ENCODE measurements around the gene S100A8.

S100A8 gene

DNA sequence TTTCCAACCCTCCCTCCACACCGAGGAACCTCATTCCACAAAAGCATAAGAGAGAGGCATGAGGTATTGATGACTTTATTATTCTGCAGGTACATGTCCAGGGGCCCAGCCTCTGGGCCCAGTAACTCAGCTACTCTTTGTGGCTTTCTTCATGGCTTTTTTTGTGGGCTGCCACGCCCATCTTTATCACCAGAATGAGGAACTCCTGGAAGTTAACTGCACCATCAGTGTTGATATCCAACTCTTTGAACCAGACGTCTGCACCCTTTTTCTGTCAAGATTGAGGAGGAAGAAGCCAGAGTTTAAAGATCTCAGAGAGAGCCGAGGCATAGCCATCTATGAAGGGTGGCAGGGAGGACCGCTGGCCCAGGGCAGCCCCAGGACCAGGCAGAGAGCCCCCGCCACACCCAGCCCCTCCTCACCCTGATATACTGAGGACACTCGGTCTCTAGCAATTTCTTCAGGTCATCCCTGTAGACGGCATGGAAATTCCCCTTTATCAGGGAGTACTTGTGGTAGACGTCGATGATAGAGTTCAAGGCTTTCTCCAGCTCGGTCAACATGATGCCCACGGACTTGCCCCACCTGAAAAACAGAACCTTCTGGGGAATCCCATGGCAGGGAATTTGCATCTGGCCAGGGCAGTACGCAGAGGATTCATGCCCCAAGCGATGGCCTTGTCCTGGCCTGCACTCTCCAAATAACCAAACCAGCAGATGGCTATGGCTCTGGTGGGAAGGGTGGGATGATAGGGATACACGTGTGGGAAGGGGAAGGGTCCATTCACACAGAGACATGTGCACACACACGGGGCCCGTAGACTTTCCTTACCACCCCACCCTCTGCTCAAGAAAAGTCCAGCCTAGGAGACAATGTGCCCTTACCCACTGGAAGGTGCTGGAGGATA, 647 bp downstream of the S100A8 start:
- DNase-seq = no peak

DNA sequence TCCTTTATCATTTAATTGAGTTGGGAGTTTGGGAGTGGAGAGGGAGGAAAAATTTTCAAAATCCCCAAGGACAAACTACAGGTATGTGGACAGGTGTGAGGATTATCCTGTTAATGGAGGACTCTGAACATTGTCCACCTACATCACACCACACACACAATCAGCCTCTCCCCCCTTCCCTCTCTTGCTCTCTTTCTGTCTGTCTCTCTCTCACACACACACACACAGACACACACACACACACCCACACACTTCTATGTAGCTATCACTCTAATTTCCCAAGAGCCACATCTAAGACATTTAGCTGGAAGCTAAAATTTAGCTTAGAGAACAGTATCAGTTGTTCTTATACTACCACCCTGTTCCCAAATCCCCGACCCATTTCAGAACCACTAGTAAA, 1.5 kb downstream of the S100A8 start:
- DNase-seq = no peak

DNA sequence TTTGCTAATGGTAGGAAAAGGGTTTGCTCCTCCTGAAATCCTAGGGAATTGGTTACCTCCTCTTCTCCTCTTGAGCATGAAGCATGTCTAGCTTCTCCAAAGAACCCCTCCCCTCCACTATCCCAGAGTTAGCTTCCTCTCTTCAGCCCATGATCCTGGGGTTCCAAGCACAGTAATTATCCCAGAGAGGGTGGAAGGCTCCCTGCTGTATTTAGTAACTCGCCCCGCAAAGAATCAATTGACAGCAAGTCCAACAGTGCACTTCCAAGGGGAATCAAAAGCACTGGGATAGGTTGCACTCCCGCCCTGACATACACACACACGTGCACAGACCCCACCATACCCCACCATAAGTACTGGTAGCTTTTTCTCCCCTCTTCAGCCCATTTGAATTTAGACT, 3.1 kb downstream of the S100A8 start:
- no peak for DNase-seq

DNA sequence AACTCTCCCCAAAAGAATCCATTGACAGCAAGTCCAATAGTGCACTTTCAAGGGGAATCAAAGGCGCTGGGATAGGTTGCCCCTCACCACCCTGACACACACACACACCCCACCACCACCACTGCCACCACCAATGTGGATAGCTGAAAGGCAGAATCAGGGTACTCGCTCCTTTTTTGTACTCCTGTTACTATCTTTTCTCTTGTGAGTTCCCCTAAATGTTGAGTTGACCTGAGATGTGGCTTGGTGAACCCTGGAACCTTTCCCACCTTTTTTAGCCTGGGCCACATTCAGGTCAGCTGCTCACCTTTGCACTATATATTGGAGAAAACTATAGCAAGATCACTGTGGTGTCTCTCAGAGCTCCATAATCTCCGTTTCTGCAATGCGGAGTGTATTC, 3.9 kb downstream of the S100A8 start:
- no peak for DNase-seq

DNA sequence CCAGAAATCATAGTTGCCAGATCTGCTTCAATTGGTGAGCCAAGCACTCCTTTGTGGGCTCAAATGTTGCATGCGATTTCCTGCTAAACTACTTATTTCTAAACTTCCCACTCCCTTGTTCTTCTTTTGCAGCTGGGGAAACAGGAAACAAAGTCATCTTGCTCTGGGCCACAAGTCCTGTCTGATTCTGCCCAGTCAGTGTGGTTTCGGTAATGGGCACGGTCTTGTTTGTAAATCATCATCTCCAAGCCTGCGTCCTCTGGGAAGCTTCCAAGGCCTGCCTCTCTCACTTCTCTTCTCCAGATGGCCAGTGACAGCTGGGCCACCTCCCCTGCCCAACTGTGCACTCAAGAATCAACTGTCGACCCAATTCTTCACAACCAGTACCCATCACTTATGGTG, 4.4 kb downstream of the S100A8 start:
- DNase-seq = no peak

DNA sequence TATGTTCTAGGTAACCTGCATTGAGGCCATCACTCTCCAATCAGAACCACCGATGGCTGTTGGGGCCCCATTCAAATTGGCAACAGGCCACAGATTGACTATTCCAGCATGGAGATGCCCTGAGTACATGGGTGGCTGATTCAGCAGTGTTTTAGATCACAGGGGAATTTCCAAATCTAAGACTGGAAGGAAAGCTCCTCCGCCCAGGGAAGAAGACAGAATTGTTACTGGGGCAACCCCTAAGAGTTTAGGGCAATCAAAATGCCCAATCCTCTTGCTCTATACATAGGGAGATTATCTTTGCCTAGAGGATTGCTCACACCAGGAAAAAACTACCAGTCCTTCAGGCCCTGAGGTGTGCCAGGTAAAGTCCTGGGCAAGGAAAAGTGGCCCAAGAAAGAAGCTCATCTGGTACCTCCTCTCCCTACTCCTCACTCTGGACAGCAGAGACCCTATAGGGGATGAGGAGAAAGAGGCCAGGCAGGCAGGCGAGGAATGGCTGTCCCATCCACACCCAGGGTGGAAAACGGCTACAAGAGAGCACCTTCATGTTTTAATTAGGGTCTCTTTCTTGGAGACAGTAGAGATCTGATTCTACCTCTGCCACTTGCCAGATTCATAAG, 5.8 kb downstream of the S100A8 start:
- no peak for DNase-seq

DNA sequence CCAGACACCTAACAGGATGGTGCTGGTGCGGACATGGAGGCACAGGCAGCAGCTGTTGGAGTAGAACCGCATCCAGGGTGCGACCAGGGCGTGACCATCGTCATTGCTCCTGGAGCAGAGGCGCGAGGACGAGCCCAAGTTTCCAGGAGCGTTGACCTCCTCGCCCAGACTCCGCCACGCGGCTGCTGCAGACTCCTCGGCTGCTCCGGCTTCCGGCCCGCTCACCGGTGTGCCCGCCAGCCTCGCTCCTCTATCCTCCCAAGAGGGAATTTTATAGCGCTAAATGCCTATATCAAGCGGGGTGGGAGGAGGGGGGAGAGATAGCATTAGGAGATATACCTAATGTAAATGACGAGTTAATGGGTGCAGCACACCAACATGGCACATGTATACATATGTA, 10.2 kb downstream of the S100A8 start:
- DNase-seq = no peak

DNA sequence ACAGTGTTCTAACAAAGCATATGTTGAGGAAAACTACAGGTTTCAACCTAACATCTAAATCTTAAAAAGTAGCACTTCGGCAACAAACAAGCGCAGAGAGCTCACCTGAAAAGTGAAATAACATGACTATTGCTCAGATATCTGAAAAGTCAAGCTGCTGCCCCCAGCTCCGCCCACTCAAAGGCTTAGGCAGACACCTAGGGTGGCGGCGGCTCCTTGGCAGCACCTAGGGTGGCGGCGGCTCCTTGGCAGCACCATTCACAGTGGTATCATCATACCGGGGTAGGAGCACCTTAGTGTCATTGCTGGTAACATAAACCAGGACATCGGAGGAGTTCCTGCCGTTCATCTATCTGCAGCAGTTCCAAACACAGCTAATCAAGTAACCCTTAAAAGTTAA, 11.3 kb downstream of the S100A8 start:
- DNase-seq = no peak

DNA sequence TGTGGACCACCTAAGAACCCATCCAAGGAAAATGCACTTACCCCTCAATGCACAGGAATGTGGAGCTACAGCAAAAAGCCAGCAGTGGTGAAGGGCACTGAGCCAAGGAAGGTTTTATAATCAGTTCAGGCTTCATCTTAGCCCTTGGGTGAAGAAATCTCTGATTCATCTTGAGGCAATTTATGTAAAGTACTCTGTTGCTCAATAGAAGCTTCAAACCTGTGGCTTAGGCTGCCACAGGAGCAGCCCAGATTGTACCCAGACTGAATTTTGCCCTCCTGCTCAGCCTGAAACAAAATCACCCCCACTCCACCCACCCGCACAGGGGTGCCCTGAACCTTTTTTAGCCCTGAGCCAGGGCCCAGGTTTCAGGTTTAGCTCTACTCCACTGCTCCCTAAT, 15.4 kb downstream of the S100A8 start, which contains the start of gene S100A12:
Gene S100A12, minus strand, starts transcription at position 111 of the 400 bp plus-strand sequence. CDS start 1,029 bp downstream, outside the sequence.
- no peak for DNase-seq

DNA sequence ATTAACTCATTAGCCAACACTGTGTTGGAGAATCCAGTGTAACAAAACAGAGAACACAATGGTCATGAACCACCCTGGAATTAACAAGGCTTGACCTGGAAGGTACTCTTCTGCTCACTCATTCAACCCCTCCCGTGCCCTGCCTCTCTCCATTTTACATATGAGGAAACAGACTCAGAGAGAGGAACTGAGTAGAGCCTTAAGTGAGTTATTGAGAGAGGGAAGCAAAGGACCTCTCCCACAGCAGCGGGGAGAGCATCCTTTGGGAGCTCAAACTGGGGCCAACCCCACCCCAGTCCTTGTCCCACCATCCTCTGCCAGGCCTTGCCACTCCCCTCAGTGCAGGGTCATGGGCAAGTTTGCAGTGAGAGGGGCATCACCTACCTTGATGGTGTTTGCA, 16.8 kb downstream of the S100A8 start:
- no peak for DNase-seq

DNA sequence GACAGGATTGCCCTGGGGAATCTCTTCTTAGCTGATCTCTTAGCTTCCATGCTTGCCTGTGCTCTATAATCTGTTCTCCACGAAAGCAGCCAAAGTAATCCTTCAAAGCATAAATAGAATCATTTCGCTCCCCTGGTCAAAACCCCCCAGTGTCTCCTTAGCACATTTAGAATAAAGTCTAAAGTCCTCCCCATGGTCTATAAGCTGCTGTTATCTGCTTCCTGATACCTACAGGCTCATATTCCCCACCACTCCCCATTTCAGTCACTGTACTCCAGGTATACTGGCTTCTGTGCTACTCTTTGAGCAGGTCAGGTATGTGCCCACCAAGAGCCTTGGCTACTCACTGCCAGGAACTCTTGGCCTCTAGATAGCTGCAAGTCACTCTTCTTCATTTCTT, 18.3 kb downstream of the S100A8 start:
- no peak for DNase-seq

DNA sequence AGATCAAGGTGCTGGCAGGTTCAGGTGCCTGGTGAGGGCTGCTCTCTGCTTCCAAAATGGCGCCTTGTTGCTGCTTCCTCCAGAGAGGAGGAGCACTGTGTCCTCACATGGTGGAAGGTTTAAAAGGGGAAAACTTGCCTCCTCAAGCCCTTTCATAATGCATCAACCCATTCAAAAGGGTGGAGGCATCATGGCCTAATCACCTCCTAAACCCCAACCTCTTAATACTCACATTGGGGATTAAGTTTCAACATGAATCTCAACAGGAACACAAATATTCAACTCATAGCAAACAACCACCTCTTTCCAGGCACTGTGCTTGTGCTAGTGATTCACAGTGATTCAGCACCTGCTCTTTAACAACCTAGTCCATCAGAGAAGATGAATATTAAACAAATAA, 19.6 kb downstream of the S100A8 start:
- DNase-seq = no peak

DNA sequence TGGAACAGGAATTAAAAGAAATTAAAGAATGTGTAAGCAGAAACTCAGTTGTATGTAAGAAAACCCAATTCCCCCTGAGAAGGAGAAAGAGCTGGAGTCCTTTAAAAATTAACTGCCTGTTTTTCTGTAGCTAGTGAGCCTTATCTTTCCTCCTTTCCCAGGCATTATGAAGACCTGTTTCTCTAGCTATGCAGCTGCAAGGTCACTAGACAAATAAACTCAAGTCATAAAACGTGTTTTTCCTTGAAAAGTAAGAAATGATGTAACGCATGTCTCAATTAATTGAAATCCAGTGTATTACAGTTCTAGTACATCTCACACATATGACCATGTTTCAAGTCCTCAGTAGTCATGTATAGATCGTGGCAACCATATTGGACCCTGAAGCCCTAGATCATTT, 20.7 kb downstream of the S100A8 start:
- DNase-seq = no peak

DNA sequence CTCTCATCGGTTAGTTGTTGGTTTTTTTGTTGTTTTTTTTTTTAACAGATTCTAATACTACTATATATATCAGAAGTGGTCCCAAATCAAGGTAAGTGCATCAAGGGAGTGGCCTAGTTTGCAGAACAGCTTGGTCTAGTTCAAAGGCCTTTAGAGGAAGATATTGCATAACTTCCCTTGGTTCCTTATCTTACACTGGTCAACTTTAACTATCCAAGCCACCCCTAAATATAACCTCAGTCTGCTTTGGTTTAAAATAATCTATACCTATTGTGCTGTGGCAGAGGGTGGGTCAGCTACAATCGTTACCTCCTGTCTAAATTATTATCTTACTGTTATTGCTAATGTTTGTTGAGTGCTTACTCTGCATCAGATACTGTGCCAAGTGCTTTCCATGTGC, 22.4 kb downstream of the S100A8 start:
- DNase-seq = no peak

DNA sequence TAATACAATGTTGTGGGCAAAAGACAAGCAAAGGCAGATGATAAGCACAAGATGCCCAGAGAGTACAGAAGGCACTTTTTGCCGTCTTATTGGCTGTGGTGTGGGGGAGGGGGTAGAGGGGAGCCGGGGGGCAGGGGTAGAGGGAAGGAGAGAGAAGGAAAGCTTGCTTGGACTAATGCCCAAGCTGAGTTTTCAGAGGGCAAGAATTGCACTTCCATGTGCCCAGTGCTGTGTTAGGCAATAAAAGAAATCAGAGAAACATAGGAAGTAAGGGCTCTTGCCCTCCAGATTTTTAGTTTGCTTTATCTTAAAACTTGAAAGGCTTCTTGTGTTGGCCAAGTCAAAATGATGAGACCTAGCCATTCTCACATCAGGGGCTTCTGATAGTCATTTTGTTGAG, 23.8 kb downstream of the S100A8 start:
- no peak for DNase-seq

DNA sequence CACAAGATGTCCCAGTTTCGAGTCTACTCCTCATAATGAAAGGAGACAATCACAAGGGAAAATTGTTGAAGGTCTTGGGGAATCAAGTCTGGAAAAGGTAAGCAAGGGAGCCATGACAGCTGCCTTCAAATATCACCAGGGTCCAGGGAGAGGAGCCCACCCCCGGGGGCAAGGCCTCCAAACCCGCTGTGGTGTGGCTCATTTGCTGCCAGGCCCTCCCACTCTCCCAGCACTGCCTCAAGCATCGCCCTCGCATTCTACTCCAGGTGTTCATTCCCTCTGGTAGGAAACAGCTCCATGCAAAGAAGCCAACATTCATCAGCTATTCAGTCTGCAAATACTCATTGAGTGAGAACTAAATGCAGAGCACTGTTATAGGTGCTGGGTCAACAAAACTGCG, 24.6 kb downstream of the S100A8 start:
- DNase-seq = no peak

DNA sequence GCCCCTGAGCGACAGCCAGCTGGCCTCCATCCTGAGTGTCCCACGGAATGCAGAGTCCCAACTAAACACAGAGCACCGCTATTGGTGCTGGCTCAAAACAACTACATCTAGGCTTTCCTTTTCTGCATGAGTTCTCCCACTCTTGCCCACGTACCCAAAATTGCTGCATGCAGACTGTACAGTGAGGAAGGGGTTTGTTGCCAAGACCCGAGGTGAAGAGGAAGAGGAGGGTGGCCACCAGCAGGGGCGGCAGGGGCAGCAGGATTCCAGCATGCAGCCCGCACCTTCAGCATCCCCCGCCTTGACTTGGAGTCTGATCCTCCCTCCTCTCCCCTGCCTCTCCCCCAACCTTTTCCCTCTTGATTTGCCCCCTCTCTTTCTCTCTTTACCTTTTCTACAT, 25.2 kb downstream of the S100A8 start:
- DNase-seq = no peak

DNA sequence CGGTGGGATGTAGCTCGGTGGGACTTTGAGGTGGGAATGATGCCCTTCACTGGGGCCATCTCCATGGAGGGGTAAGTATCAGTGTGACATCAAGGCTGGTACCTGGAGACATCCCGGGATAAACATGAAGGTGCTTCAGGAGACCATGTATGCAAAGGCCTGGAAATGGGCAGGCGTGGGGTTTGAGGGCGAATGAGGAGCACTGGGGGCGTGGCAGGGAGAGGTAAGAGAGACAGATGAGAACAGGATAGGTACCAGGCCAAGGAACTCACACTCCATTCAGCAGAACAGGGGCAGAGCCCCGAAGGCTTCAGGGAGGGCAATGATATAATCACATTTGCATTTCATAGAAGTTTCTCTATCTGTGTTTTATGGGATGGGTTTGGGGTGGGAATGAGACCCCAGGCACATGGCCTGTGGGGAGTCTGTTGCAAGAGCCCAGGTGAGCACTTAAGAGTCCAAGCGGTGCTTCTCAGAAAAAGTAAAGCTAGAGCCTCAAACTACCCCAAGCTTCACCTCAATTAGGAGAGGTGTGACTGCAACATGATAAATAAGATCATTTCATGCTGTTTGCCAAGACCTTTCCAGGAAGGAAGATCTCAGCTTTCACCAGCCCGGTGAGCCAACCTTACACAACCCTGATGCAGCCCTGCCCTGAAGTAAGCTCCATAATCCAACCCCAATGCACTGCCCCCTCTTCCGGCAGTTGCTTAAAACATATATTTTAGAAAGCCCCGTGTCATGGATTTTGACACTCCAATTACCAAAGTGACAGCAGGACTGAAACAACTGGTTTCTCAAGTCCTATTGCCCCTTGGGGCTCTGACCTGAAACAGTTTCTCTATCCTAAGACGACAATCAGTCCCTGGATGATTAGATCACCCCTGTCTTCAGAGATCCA, 25.9 kb downstream of the S100A8 start:
- no peak for DNase-seq

DNA sequence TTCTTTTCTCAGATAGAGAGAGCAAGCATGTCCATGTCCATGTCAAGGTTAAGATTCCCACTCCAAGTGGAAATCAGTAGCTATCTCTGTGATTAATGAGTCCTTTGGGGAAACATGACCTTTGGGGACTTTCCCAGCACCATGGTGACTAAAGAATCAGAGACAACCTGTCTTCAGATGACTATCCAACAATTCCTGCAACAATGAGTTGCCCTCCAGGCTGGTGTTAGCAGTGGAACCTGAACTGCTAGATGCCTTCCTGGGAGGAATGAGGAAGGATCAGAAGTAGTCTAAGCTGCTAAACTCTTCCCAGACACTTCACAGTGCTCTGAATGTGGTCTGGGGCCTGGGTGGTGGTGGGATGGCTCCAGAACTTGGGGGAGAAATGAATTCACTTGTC, 26.7 kb downstream of the S100A8 start:
- DNase-seq = no peak

DNA sequence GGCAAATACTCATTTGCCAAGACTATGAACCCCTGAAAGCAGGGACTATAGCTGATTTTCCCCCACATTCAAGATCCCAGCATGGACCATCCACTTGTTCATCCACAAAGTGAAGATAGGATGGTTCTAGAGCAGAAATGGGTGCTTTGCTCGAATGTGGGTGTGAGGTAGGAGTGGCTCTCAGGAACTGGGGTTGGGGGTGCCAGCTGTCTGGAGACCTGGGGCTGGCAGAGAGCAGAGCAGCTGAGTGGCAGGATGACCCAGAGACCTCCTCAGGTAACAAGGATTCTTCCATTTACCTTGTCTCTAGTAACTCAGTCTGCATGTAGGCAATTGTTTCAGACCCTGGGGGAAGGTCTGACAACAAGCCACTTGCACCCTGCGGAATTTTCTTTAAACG, 27.2 kb downstream of the S100A8 start:
- DNase-seq = no peak

DNA sequence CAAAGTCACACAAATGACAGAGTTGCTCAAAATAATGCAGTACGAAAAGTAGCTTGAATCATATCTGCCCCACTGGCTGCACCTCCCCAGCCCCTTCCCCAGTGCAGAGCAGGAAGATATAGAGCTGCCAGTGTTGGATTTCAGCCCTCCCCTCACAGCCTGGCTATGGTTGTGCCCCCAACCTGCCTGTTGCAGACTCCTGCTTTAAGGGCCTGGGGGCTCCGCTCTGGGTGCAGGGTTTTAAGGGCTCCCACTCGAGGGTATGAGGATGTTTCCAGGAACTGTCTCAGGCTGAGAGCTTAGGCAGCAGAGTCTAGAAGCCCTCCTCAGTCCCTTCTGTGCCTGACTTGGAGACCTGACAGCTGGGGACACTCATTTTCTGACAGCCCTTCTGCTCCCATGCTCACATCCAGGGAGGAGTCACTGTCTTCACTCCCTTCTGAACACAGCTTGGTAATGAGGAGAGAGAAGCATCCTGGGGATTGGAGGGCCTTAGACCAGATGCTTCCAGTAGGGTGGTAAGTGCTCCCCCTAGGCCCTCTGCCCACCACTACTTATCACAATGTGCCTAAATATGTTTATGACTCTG, 28.6 kb downstream of the S100A8 start:
- no peak for DNase-seq

DNA sequence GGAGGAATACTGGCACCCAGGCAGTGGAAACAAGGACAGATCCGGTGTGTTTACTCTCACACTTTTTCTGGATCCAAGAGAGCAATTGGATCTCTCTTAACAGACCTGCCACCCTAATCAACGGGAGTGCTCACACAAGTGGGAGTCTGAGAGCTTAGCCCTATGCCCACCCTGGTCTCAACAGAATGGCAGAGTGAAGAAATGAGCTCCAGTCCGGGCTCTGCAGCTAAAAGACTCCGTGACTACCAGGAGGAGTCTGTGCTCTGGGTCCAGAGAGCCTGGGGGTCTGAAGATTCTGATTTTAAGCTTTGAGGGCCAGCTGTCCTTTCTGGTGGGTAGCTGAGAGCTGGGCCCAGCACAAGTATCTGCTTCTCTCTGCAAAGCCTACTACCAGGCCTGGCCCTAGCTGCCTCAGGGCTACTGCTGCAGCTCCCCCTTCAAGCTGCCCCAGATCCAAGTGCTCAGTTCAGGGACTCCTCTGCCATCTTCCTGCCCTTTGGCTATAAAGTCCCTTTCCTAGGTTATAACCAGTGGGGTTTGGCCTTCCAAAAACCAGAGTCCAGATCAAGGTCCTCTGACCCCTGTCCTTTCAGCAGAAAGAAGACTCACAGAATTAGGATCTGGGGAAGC, 29.3 kb downstream of the S100A8 start:
- no peak for DNase-seq
